Lower leg skin (tissue), 3 donors: Measurements from ENCODE around the gene QSOX2.

ENCODE experiments used
- CTCF ChIP-seq, 3 donors: fragments of 450-650 bp; IDR thresholded peaks; one replicate each; pipeline ENCODE4 v1.5.1; 2016; ENCODE audit warnings: antibody characterized with exemption in 3 of 3, mild to moderate bottlenecking in 3 of 3, moderate library complexity in 2 of 3
- POLR2A ChIP-seq, 2 donors: fragments of 450-650 bp; IDR thresholded peaks; one replicate each; pipeline ENCODE4 v1.6.1; 2016 to 2017; ENCODE audit warnings: antibody characterized with exemption in 2 of 2, mild to moderate bottlenecking in 1 of 2, moderate library complexity in 1 of 2

DNA sequence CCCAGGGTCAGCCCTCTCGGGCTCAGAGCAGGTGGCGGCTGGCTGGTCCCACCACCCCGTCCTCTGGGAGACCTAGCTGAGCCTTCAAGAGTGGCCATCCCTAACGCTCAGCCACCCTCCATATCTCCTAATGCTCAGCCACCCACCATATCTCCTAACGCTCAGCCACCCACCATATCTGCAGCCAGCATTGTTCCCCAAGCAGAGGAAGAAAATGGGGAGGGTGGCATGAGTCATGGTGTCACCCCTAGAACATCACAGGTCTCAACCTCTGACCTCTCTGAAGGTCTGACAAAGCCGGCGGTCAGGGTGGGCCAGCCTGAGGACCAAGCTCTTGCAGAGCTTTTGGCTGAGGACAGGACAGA is 55.4 kb downstream of the QSOX2 start:
- TF ChIP-seq CTCF (IDR thresholded peaks at IDR 0.05) = no peak
- TF ChIP-seq POLR2A (IDR thresholded peaks at IDR 0.05) = no peak
